Measurements from ENCODE around the gene TMEM61. TPM values are rescaled to one million over a fixed set of nuclear protein-coding genes. Genes with fewer than 3 reads are reported as not detected.

The TMEM61 gene
- total and polyA plus RNA-seq, 2 donors (not counting 1 experiment from before 2014, with no cell fraction given) = not detected

GRCh38 chr1:54988975-54989374 lies 8.5 kb downstream of the TMEM61 start:
- peaks cover 0 to 2% (median 0%) of the 10 kb centered on the region in 4 experiments for H3K27me3 ChIP-seq (replicated peaks in 1 of 4; ENCODE audit: control extremely low read depth in 1 of 4, control insufficient read depth in 3 of 4, insufficient read depth in 4 of 4, low read length in 3 of 4)
- no peak overlapping the region for H3K27ac Mint-ChIP-seq
- no peak overlapping the region for H3K4me3 ChIP-seq (ENCODE audit: control extremely low read depth in 1 of 5, extremely low read depth in 1 of 5, insufficient read depth in 1 of 5, low read depth in 2 of 5, low read length in 4 of 5)
- no peak overlapping the region for H3K4me3 Mint-ChIP-seq
- ChIA-PET CTCF (no interaction called here), POLR2A (no interaction called here)
- no peak overlapping the region for H3K9ac ChIP-seq (ENCODE audit: low read length)
- no peaks in the 10 kb centered on the region for H3K4me1 ChIP-seq (ENCODE audit: control insufficient read depth in 2 of 2, insufficient read depth in 2 of 2, low read length in 2 of 2)
- intact Hi-C loops (cut with micrococcal nuclease) = no loop called here
- H3K4me1 Mint-ChIP-seq = no peaks in the 10 kb centered on the region
- no peaks in the 10 kb centered on the region for H3K79me2 ChIP-seq (ENCODE audit: control insufficient read depth, insufficient read depth, low read length)
- H3K9me3 ChIP-seq (ENCODE audit: control extremely low read depth in 1 of 3, control insufficient read depth in 2 of 3, insufficient read depth in 1 of 3, low read length in 2 of 3) = no peaks in the 10 kb centered on the region
- no peaks in the 10 kb centered on the region for H3K36me3 ChIP-seq (replicated peaks in 1 of 2; ENCODE audit: control extremely low read depth in 1 of 2, control insufficient read depth in 1 of 2, extremely low read depth in 1 of 2, insufficient read depth in 2 of 2, low read length in 1 of 2)
- no peak overlapping the region for H2AFZ ChIP-seq (ENCODE audit: insufficient read depth, low read depth, low read length, poor library complexity, severe bottlenecking)
- no peak overlapping the region for H3K4me2 ChIP-seq (replicated peaks; ENCODE audit: low read depth, low read length, poor library complexity, severe bottlenecking)
- no peak for ATAC-seq (ENCODE audit: low read depth)
- TF ChIP-seq EZH2 (IDR thresholded peaks at IDR 0.05; ENCODE audit: borderline replicate concordance, insufficient read depth, low read depth, low read length, poor library complexity, severe bottlenecking) (no peak), CTCF (IDR thresholded peaks at IDR 0.05) (no peak)
- 79% methylated on average over 2 of the region's 4 CpGs for WGBS (ENCODE audit: insufficient coverage)
- H3K27ac ChIP-seq (ENCODE audit: low read length in 2 of 2) = no peak overlapping the region
- peaks cover 5% of the 10 kb centered on the region for H3K27me3 Mint-ChIP-seq
- no peaks in the 10 kb centered on the region for H4K20me1 ChIP-seq (ENCODE audit: control insufficient read depth, insufficient read depth, low read length, poor library complexity, severe bottlenecking)
- no peaks in the 10 kb centered on the region for H3K9me3 Mint-ChIP-seq (ENCODE audit: insufficient read depth)
- DNase-seq = no peak

- WGBS (ENCODE audit: insufficient coverage) = 94% methylated on average over 8 of the region's 8 CpGs
Observed at GRCh38 chr1:54989473-54989872, 9.0 kb downstream of the TMEM61 start.

More at GRCh38 chr1:54989473-54989872, 9.0 kb downstream of the TMEM61 start:
- no peak overlapping the region for H3K9ac ChIP-seq (ENCODE audit: low read length)
- ATAC-seq (ENCODE audit: low read depth) = no peak
- CTCF ChIA-PET = no interaction called here
- POLR2A ChIA-PET = no interaction called here
- H3K4me1 ChIP-seq (ENCODE audit: control insufficient read depth in 2 of 2, insufficient read depth in 2 of 2, low read length in 2 of 2) = no peaks in the 10 kb centered on the region
- H3K9me3 Mint-ChIP-seq (ENCODE audit: insufficient read depth) = no peaks in the 10 kb centered on the region
- H3K27me3 Mint-ChIP-seq = peaks cover 9% of the 10 kb centered on the region
- H3K27me3 ChIP-seq (replicated peaks in 1 of 4; ENCODE audit: control extremely low read depth in 1 of 4, control insufficient read depth in 3 of 4, insufficient read depth in 4 of 4, low read length in 3 of 4) = no peaks in the 10 kb centered on the region
- no peak overlapping the region for H2AFZ ChIP-seq (ENCODE audit: insufficient read depth, low read depth, low read length, poor library complexity, severe bottlenecking)
- H3K4me2 ChIP-seq (replicated peaks; ENCODE audit: low read depth, low read length, poor library complexity, severe bottlenecking) = no peak overlapping the region
- H3K79me2 ChIP-seq (ENCODE audit: control insufficient read depth, insufficient read depth, low read length) = no peaks in the 10 kb centered on the region
- no peak overlapping the region for H3K27ac Mint-ChIP-seq
- H3K4me3 Mint-ChIP-seq = no peak overlapping the region
- H3K4me3 ChIP-seq (ENCODE audit: control extremely low read depth in 1 of 5, extremely low read depth in 1 of 5, insufficient read depth in 1 of 5, low read depth in 2 of 5, low read length in 4 of 5) = no peak overlapping the region
- TF ChIP-seq EZH2 (IDR thresholded peaks at IDR 0.05; ENCODE audit: borderline replicate concordance, insufficient read depth, low read depth, low read length, poor library complexity, severe bottlenecking) = no peak
- TF ChIP-seq CTCF (IDR thresholded peaks at IDR 0.05) = no peak
- no peaks in the 10 kb centered on the region for H3K36me3 ChIP-seq (replicated peaks in 1 of 2; ENCODE audit: control extremely low read depth in 1 of 2, control insufficient read depth in 1 of 2, extremely low read depth in 1 of 2, insufficient read depth in 2 of 2, low read length in 1 of 2)
- H4K20me1 ChIP-seq (ENCODE audit: control insufficient read depth, insufficient read depth, low read length, poor library complexity, severe bottlenecking) = no peaks in the 10 kb centered on the region
- no peak overlapping the region for H3K27ac ChIP-seq (ENCODE audit: low read length in 2 of 2)
- no peaks in the 10 kb centered on the region for H3K9me3 ChIP-seq (ENCODE audit: control extremely low read depth in 1 of 3, control insufficient read depth in 2 of 3, insufficient read depth in 1 of 3, low read length in 2 of 3)
- H3K4me1 Mint-ChIP-seq = no peaks in the 10 kb centered on the region
- no peak for DNase-seq
- intact Hi-C loops (cut with micrococcal nuclease) = no loop called here
